Chondrocyte (in vitro differentiated cells): ENCODE measurements around the gene PCCA. TPM values are rescaled to one million over a fixed set of nuclear protein-coding genes. Genes with fewer than 3 reads are reported as not detected.

ENCODE experiments used
- DNase-seq: peaks from one replicate; pipeline ENCODE4 v3.0.0; 2021; ENCODE audit warnings: mixed read lengths, low spot score
- H3K27ac Mint-ChIP-seq: one replicate; pipeline ENCODE4 v1.8.0; 2021; ENCODE audit warnings: mild to moderate bottlenecking, moderate library complexity, mixed read lengths; ENCODE audit not compliant: unreplicated experiment
- H3K27me3 Mint-ChIP-seq: 2 replicates; pipeline ENCODE4 v1.8.0; 2021; ENCODE audit warnings: low read depth, mixed read lengths
- H3K36me3 Mint-ChIP-seq: 2 replicates; pipeline ENCODE4 v1.8.0; 2021; ENCODE audit warnings: low read depth, mixed read lengths
- H3K4me1 Mint-ChIP-seq: 2 replicates; pipeline ENCODE4 v1.8.0; 2021; ENCODE audit warnings: low read depth, mild to moderate bottlenecking, mixed read lengths
- H3K4me3 Mint-ChIP-seq: one replicate; pipeline ENCODE4 v1.8.0; 2021; ENCODE audit warnings: mild to moderate bottlenecking, moderate library complexity, mixed read lengths; ENCODE audit not compliant: unreplicated experiment
- H3K9me3 Mint-ChIP-seq: 2 replicates; pipeline ENCODE4 v1.8.0; 2021; ENCODE audit warnings: low read depth, mixed read lengths
- CTCF ChIP-seq: fragments of 200-600 bp; sonication (generic); IDR thresholded peaks from 2 replicates; pipeline ENCODE4 v1.5.0; 2021; ENCODE audit warnings: antibody characterized with exemption, mild to moderate bottlenecking, moderate library complexity
- total RNA-seq: library from RNA; stranded (reverse); gene quantifications from 3 replicates; pipeline ENCODE4 v1.2.1, GENCODE V29; 2021

PCCA gene
- total RNA-seq, 1 donor from 2014 or later, result 15.1 TPM

DNA sequence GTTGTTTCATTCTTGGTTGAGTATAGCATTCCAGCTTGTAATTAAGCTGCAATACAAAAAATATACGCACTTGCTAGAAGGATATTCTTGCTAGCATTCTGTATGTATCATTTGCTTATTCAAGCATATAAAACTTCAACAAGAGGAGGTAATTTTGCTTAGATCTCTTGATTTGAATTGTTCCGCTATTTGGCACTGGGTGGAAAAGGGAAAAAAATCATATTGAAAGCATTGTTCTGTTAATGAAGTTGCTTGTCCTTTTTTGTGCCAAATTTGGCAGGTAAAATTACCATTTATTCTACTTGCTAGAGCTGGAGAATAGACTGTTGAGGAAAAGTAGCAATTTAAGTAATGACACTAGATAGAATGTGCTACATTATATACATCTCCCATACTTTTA is 309.5 kb downstream of the PCCA start:
- Mint-ChIP-seq H3K36me3 (peaks cover 7% of the 10 kb centered on the region), H3K4me1 (peaks cover 20% of the 10 kb centered on the region), H3K9me3 (no peaks in the 10 kb centered on the region), H3K27ac (no peak overlapping the region), H3K27me3 (no peaks in the 10 kb centered on the region), H3K4me3 (no peak overlapping the region)
- no peak for TF ChIP-seq CTCF
- DNase-seq, result no peak

DNA sequence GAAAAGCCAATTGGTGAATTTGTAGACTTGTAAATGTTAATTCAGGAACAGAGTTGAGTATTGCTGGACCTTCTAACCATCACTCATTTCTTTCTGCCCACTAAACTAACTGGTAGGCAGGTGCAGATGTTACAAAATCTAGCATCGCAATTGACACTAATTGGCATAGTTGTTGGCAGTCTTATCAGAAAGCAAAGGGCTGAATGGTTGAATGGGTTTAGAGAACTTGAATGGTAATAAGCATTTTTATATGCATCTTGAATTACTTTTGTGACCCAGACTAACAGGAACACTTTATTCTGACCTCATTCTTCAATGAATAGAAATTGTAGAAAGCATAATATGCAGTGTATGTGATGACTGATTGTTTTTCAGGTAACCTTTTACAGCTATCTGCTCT is 310.6 kb downstream of the PCCA start:
- TF ChIP-seq CTCF, result no peak
- Mint-ChIP-seq H3K4me1 (peaks cover 9% of the 10 kb centered on the region), H3K9me3 (no peaks in the 10 kb centered on the region), H3K4me3 (no peak overlapping the region), H3K27me3 (no peaks in the 10 kb centered on the region), H3K36me3 (peaks cover 9% of the 10 kb centered on the region), H3K27ac (no peak overlapping the region)
- DNase-seq, result no peak

DNA sequence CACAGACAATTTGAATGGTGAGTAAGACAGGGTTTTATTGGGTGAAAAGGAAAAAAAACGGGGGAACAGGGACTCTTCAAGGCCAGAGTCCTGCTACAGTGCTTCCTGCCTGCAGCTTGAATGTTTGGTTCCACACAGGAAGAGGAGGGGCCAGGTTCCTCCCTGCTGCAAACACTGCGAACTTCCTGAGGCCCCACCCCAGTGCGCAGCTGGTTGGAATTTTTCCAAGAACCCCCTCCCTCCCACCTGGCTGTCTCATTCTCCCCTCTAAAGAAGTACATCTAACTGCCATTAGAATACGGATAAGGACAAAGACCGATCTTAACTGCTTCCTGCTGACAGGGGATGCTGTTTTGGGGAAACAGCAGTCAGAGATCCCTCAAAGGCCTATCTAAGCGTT is 314.8 kb downstream of the PCCA start:
- H3K4me3 Mint-ChIP-seq, result no peak overlapping the region
- peaks cover 25% of the 10 kb centered on the region for H3K36me3 Mint-ChIP-seq
- H3K27ac Mint-ChIP-seq, result no peak overlapping the region
- no peaks in the 10 kb centered on the region for H3K27me3 Mint-ChIP-seq
- peaks cover 17% of the 10 kb centered on the region for H3K9me3 Mint-ChIP-seq
- no peak for TF ChIP-seq CTCF
- no peaks in the 10 kb centered on the region for H3K4me1 Mint-ChIP-seq
- DNase-seq, result no peak

GRCh38 chr13:100409132-100409531 is 320.2 kb downstream of the PCCA start:
- no peak overlapping the region for H3K27ac Mint-ChIP-seq
- TF ChIP-seq CTCF, result no peak
- no peaks in the 10 kb centered on the region for H3K4me1 Mint-ChIP-seq
- DNase-seq, result no peak
- H3K36me3 Mint-ChIP-seq, result peaks cover 33% of the 10 kb centered on the region
- H3K27me3 Mint-ChIP-seq, result no peaks in the 10 kb centered on the region
- H3K4me3 Mint-ChIP-seq, result no peak overlapping the region
- H3K9me3 Mint-ChIP-seq, result peaks cover 35% of the 10 kb centered on the region

DNA sequence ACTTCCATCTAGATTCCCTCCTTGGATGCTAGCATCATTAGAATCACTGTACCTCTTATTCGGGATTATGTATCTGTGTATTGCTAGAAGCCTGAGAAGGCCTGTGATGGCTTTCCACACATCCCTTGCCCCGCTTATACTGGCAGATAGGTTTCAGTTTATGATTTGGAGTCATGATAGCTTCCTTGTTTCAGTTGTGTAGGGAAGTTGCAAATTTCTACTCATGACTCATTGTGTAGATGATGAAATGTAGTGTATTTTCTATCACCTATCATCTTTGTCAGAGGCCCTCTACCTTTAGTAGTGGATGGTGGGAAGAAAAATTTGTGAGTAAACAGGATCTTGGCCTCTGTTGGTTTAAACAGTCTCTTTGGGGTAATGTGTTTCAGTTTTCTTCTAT is 334.5 kb downstream of the PCCA start:
- H3K4me3 Mint-ChIP-seq, result no peak overlapping the region
- no peaks in the 10 kb centered on the region for H3K9me3 Mint-ChIP-seq
- H3K4me1 Mint-ChIP-seq, result no peaks in the 10 kb centered on the region
- no peak overlapping the region for H3K27ac Mint-ChIP-seq
- DNase-seq, result no peak
- no peak for TF ChIP-seq CTCF
- peaks cover 4% of the 10 kb centered on the region for H3K36me3 Mint-ChIP-seq
- H3K27me3 Mint-ChIP-seq, result no peaks in the 10 kb centered on the region
